Large intestine (tissue), 12 donors: ENCODE measurements around the gene RAB5IF. TPM values are rescaled to one million over a fixed set of nuclear protein-coding genes. Genes with fewer than 3 reads are reported as not detected.
"Not testable (repeated sequence)": the region's sequence is repeated elsewhere in the genome, so short reads cannot be mapped to it uniquely, and the experiment has no call there.

Experiments
- DNase-seq, 2 donors: peaks; one replicate each; pipeline versions ENCODE4 v3.0.0 to v3.0.0-alpha.2; 2013
- H3K27ac ChIP-seq: one replicate; pipeline ENCODE4 v1.5.1; 2013; ENCODE audit warnings: low read length
- H3K27me3 ChIP-seq: 2 replicates; pipeline ENCODE4 v1.6.1; 2013; ENCODE audit warnings: low read length; ENCODE audit not compliant: control insufficient read depth, insufficient read depth
- H3K36me3 ChIP-seq: 2 replicates; pipeline ENCODE4 v1.6.1; 2013; ENCODE audit warnings: low read length; ENCODE audit not compliant: control insufficient read depth, insufficient read depth
- H3K4me1 ChIP-seq: one replicate; pipeline ENCODE4 v1.6.1; 2013; ENCODE audit warnings: low read length; ENCODE audit not compliant: control insufficient read depth, insufficient read depth
- H3K4me3 ChIP-seq: one replicate; pipeline ENCODE4 v1.5.1; 2013; ENCODE audit warnings: low read length
- H3K9me3 ChIP-seq: one replicate; pipeline ENCODE4 v1.6.1; 2013; ENCODE audit warnings: mild to moderate bottlenecking, low read depth, low read length, moderate library complexity; ENCODE audit not compliant: control insufficient read depth
- WGBS: methylation state at CpG from one replicate; pipeline ENCODE4 v1.1.5; 2013; ENCODE audit warnings: low lambda C conversion rate; ENCODE audit not compliant: insufficient coverage; 5-methylcytosine and 5-hydroxymethylcytosine counted together
- long read RNA-seq, 11 donors: transcript quantifications; one replicate each; lab custom pipeline, GENCODE V29; 2026
- polyA plus RNA-seq: library from polyadenylated mRNA; unstranded; fragments of 120-200 nt; gene quantifications from one replicate; pipeline ENCODE4 v1.2.1, GENCODE V29; 2013

Gene RAB5IF
- 101 TPM for polyA plus RNA-seq
- long read RNA-seq, donor 1, transcript RAB5IF-202 (4 exons, 1,114 nt): major isoform, 36 of 41 reads
- long read RNA-seq, donor 1, partial matches to known transcripts: 0 of 41 reads
- long read RNA-seq, donor 1, other reads (novel, unspliced or antisense): 0 of 41 reads
- long read RNA-seq, donor 2, transcript RAB5IF-202 (4 exons, 1,114 nt): major isoform, 75 of 88 reads
- long read RNA-seq, donor 2, transcript RAB5IF-204 (5 exons, 1,170 nt): minor isoform, 6 of 88 reads
- long read RNA-seq, donor 2, partial matches to known transcripts: 0 of 88 reads
- long read RNA-seq, donor 2, other reads (novel, unspliced or antisense): 0 of 88 reads
- long read RNA-seq, donor 3, transcript RAB5IF-202 (4 exons, 1,114 nt): major isoform, 108 of 165 reads
- long read RNA-seq, donor 3, partial matches to known transcripts: 50 of 165 reads
- long read RNA-seq, donor 3, other reads (novel, unspliced or antisense): 0 of 165 reads
- long read RNA-seq, donor 4, partial matches to known transcripts: 0 of 4 reads
- long read RNA-seq, donor 4, other reads (novel, unspliced or antisense): 0 of 4 reads
- long read RNA-seq, donor 5, transcript RAB5IF-202 (4 exons, 1,114 nt): major isoform, 27 of 30 reads
- long read RNA-seq, donor 5, partial matches to known transcripts: 0 of 30 reads
- long read RNA-seq, donor 5, other reads (novel, unspliced or antisense): 0 of 30 reads
- long read RNA-seq, donor 6, transcript RAB5IF-202 (4 exons, 1,114 nt): major isoform, 57 of 62 reads
- long read RNA-seq, donor 6, partial matches to known transcripts: 0 of 62 reads
- long read RNA-seq, donor 6, other reads (novel, unspliced or antisense): 0 of 62 reads
- long read RNA-seq, donor 7, transcript RAB5IF-202 (4 exons, 1,114 nt): major isoform, 19 of 29 reads
- long read RNA-seq, donor 7, partial matches to known transcripts: 8 of 29 reads
- long read RNA-seq, donor 7, other reads (novel, unspliced or antisense): 0 of 29 reads
- long read RNA-seq, donor 8, transcript RAB5IF-202 (4 exons, 1,114 nt): major isoform, 98 of 116 reads
- long read RNA-seq, donor 8, partial matches to known transcripts: 12 of 116 reads
- long read RNA-seq, donor 8, other reads (novel, unspliced or antisense): 0 of 116 reads
- long read RNA-seq, donor 9, transcript RAB5IF-202 (4 exons, 1,114 nt): major isoform, 69 of 99 reads
- long read RNA-seq, donor 9, partial matches to known transcripts: 23 of 99 reads
- long read RNA-seq, donor 9, other reads (novel, unspliced or antisense): 0 of 99 reads
- long read RNA-seq, donor 10, transcript RAB5IF-202 (4 exons, 1,114 nt): major isoform, 81 of 86 reads
- long read RNA-seq, donor 10, partial matches to known transcripts: 0 of 86 reads
- long read RNA-seq, donor 10, other reads (novel, unspliced or antisense): 0 of 86 reads
- long read RNA-seq, donor 11, transcript RAB5IF-202 (4 exons, 1,114 nt): major isoform, 46 of 70 reads
- long read RNA-seq, donor 11, partial matches to known transcripts: 18 of 70 reads
- long read RNA-seq, donor 11, other reads (novel, unspliced or antisense): 0 of 70 reads

GRCh38 chr20:36605399-36606157 lies at the start of gene RAB5IF:
RAB5IF (plus strand) TSS chr20:36605779; CDS start chr20:36605952, 173 bp downstream.
- Histone ChIP-seq H3K27ac (peak within 1 kb of the TSS; percentile 89), H3K36me3 (peaks cover 30% of the 10 kb centered on the region), H3K9me3 (no peaks in the 10 kb centered on the region), H3K4me1 (peaks cover 16% of the 10 kb centered on the region), H3K4me3 (peak within 1 kb of the TSS; percentile 87), H3K27me3 (no peaks in the 10 kb centered on the region)
- peak; percentile 100 for DNase-seq
- WGBS: no CpG with 5 or more reads among the region's 90 CpGs

- Histone ChIP-seq H3K4me3 (no peak overlapping the region), H3K27me3 (no peaks in the 10 kb centered on the region), H3K4me1 (peaks cover 18% of the 10 kb centered on the region), H3K9me3 (peaks cover 23% of the 10 kb centered on the region), H3K27ac (peak overlapping the region; percentile 95), H3K36me3 (no peaks in the 10 kb centered on the region)
- no peak for DNase-seq
- WGBS: 100% methylated on average over 1 of the region's 2 CpGs
Observed at GRCh38 chr20:36562724-36563123, 42.9 kb upstream of the RAB5IF start.

- H3K27me3 ChIP-seq: no peaks in the 10 kb centered on the region
- no peak overlapping the region for H3K4me3 ChIP-seq
- DNase-seq: peak; percentile 90 to 95
- peak overlapping the region; percentile 95 for H3K27ac ChIP-seq
- H3K4me1 ChIP-seq: peaks cover 18% of the 10 kb centered on the region
- no peaks in the 10 kb centered on the region for H3K36me3 ChIP-seq
- peaks cover 23% of the 10 kb centered on the region for H3K9me3 ChIP-seq
- WGBS: no CpG with 5 or more reads among the region's 1 CpG
Observed at GRCh38 chr20:36563374-36563773, 42.2 kb upstream of the RAB5IF start.

GRCh38 chr20:36564078-36564725 lies 41.4 kb upstream of the RAB5IF start:
- WGBS: no CpG with 5 or more reads among the region's 13 CpGs
- Histone ChIP-seq H3K9me3 (peaks cover 23% of the 10 kb centered on the region), H3K27ac (peak overlapping the region; percentile 95), H3K4me1 (peaks cover 18% of the 10 kb centered on the region)
- not testable (repeated sequence) for H3K27me3 ChIP-seq, DNase-seq, H3K4me3 ChIP-seq, H3K36me3 ChIP-seq

- peaks cover 23% of the 10 kb centered on the region for H3K9me3 ChIP-seq
- WGBS: 92% methylated on average over 3 of the region's 6 CpGs
- DNase-seq: not testable (repeated sequence)
Observed at GRCh38 chr20:36564726-36565121, 40.9 kb upstream of the RAB5IF start.

GRCh38 chr20:36565520-36565919 lies 40.1 kb upstream of the RAB5IF start:
- H3K36me3 ChIP-seq: no peaks in the 10 kb centered on the region
- no peak overlapping the region for H3K27ac ChIP-seq
- peaks cover 23% of the 10 kb centered on the region for H3K9me3 ChIP-seq
- H3K4me3 ChIP-seq: no peak overlapping the region
- peaks cover 18% of the 10 kb centered on the region for H3K4me1 ChIP-seq
- 100% methylated on average over 1 of the region's 3 CpGs for WGBS
- no peak for DNase-seq
- H3K27me3 ChIP-seq: no peaks in the 10 kb centered on the region

More at GRCh38 chr20:36564726-36565121, 40.9 kb upstream of the RAB5IF start:
- not testable (repeated sequence) for H3K4me3 ChIP-seq, H3K27me3 ChIP-seq, H3K27ac ChIP-seq, H3K36me3 ChIP-seq
- H3K4me1 ChIP-seq: peaks cover 18% of the 10 kb centered on the region

- Histone ChIP-seq H3K27me3 (no peaks in the 10 kb centered on the region), H3K4me3 (no peak overlapping the region), H3K36me3 (no peaks in the 10 kb centered on the region), H3K9me3 (peaks cover 8% of the 10 kb centered on the region), H3K4me1 (peaks cover 18% of the 10 kb centered on the region), H3K27ac (no peak overlapping the region)
- 80% methylated on average over 1 of the region's 7 CpGs for WGBS
- no peak for DNase-seq
Observed at GRCh38 chr20:36569847-36570429, 35.6 kb upstream of the RAB5IF start.

GRCh38 chr20:36571564-36572504 lies 33.7 kb upstream of the RAB5IF start:
- H3K9me3 ChIP-seq: no peaks in the 10 kb centered on the region
- peaks cover 6% of the 10 kb centered on the region for H3K36me3 ChIP-seq
- peaks cover 34% of the 10 kb centered on the region for H3K4me1 ChIP-seq
- H3K27me3 ChIP-seq: no peaks in the 10 kb centered on the region
- H3K4me3 ChIP-seq: no peak overlapping the region
- WGBS: no CpG with 5 or more reads among the region's 17 CpGs
- peak; percentile 37 to 70 for DNase-seq
- peak overlapping the region; percentile 97 for H3K27ac ChIP-seq
